H9 (cell line): ENCODE measurements around the gene SPSB4. TPM values are rescaled to one million over a fixed set of nuclear protein-coding genes. Genes with fewer than 3 reads are reported as not detected.

Source experiments
- DNase-seq: peaks from one replicate; pipeline ENCODE4 v3.0.0-alpha.2; 2017
- H2AFZ ChIP-seq: one replicate; pipeline ENCODE4 v1.6.1; 2013; ENCODE audit warnings: mild to moderate bottlenecking, low read length, control low read depth, moderate library complexity
- H2AK5ac ChIP-seq: 2 replicates; pipeline ENCODE4 v1.6.1; 2013; ENCODE audit warnings: low read length, control low read depth, mixed read lengths; ENCODE audit not compliant: insufficient read length
- H2BK120ac ChIP-seq: one replicate; pipeline ENCODE4 v1.6.1; 2013; ENCODE audit warnings: low read depth, mild to moderate bottlenecking, low read length, control low read depth, inconsistent platforms; ENCODE audit not compliant: poor library complexity, severe bottlenecking
- H2BK12ac ChIP-seq: 2 replicates; pipeline ENCODE4 v1.6.1; 2013; ENCODE audit warnings: low read length, control low read depth, mixed read lengths, low read depth; ENCODE audit not compliant: insufficient read length
- H2BK15ac ChIP-seq: 2 replicates; pipeline ENCODE4 v1.6.1; 2013; ENCODE audit warnings: low read depth, low read length, control low read depth
- H2BK20ac ChIP-seq: one replicate; pipeline ENCODE4 v1.6.1; 2013; ENCODE audit warnings: low read depth, mild to moderate bottlenecking, low read length, control low read depth, inconsistent platforms; ENCODE audit not compliant: poor library complexity, severe bottlenecking
- H2BK5ac ChIP-seq: 2 replicates; pipeline ENCODE4 v1.6.1; 2013; ENCODE audit warnings: low read length, control low read depth, mixed read lengths; ENCODE audit not compliant: insufficient read length
- H3K14ac ChIP-seq: 2 replicates; pipeline ENCODE4 v1.6.1; 2013; ENCODE audit warnings: low read length, control low read depth; ENCODE audit not compliant: insufficient read depth
- H3K18ac ChIP-seq: 2 replicates; pipeline ENCODE4 v1.6.1; 2013; ENCODE audit warnings: low read depth, mild to moderate bottlenecking, mixed read lengths, low read length, control low read depth; ENCODE audit not compliant: insufficient read length
- H3K23ac ChIP-seq: 2 replicates; pipeline ENCODE4 v1.6.1; 2013; ENCODE audit warnings: low read length, control low read depth, mixed read lengths, low read depth; ENCODE audit not compliant: insufficient read length
- H3K23me2 ChIP-seq: 2 replicates; pipeline ENCODE4 v1.6.1; 2013; ENCODE audit warnings: low read depth, mild to moderate bottlenecking, mixed read lengths, low read length, control low read depth; ENCODE audit not compliant: insufficient read length, poor library complexity, severe bottlenecking
- H3K27ac ChIP-seq: 2 replicates; pipeline ENCODE4 v1.5.1; 2013; ENCODE audit warnings: low read length, control low read depth, mixed read lengths, low read depth; ENCODE audit not compliant: insufficient read length
- H3K27me3 ChIP-seq: 2 replicates; pipeline ENCODE4 v1.6.1; 2013; ENCODE audit warnings: low read length, control low read depth, inconsistent platforms; ENCODE audit not compliant: insufficient read depth
- H3K4ac ChIP-seq: 2 replicates; pipeline ENCODE4 v1.6.1; 2013; ENCODE audit warnings: low read depth, mild to moderate bottlenecking, control low read depth, inconsistent platforms, low read length, moderate library complexity
- H3K4me1 ChIP-seq: 2 replicates; pipeline ENCODE4 v1.6.1; 2013; ENCODE audit warnings: low read length, control low read depth, inconsistent platforms; ENCODE audit not compliant: insufficient read depth
- H3K4me2 ChIP-seq: 2 replicates; pipeline ENCODE4 v1.6.1; 2013; ENCODE audit warnings: low read length, control low read depth, mixed read lengths; ENCODE audit not compliant: insufficient read length, insufficient read depth
- H3K56ac ChIP-seq: 2 replicates; pipeline ENCODE4 v1.6.1; 2013; ENCODE audit warnings: low read depth, mild to moderate bottlenecking, mixed read lengths, low read length, control low read depth; ENCODE audit not compliant: insufficient read length
- H3K79me1 ChIP-seq: 2 replicates; pipeline ENCODE4 v1.6.1; 2013; ENCODE audit warnings: low read depth, mild to moderate bottlenecking, moderate library complexity, low read length, control low read depth, inconsistent platforms; ENCODE audit not compliant: insufficient read depth, poor library complexity, severe bottlenecking
- H3K79me2 ChIP-seq: 2 replicates; pipeline ENCODE4 v1.6.1; 2013; ENCODE audit warnings: low read length, control low read depth, inconsistent platforms; ENCODE audit not compliant: insufficient read depth
- H3K9ac ChIP-seq: 2 replicates; pipeline ENCODE4 v1.6.1; 2013; ENCODE audit warnings: low read length, control low read depth, mixed read lengths; ENCODE audit not compliant: insufficient read length; ENCODE audit errors: extremely low read depth
- H3K9me3 ChIP-seq: one replicate; pipeline ENCODE4 v1.6.1; 2013; ENCODE audit warnings: low read depth, low read length, inconsistent platforms; ENCODE audit not compliant: control insufficient read depth
- H3T11ph ChIP-seq: one replicate; pipeline ENCODE4 v1.6.1; 2013; ENCODE audit warnings: mild to moderate bottlenecking, low read length, control low read depth, inconsistent platforms
- H4K20me1 ChIP-seq: one replicate; pipeline ENCODE4 v1.6.1; 2013; ENCODE audit not compliant: control insufficient read depth, insufficient read length, insufficient read depth
- H4K5ac ChIP-seq: 2 replicates; pipeline ENCODE4 v1.6.1; 2013; ENCODE audit warnings: low read depth, mild to moderate bottlenecking, mixed read lengths, low read length, control low read depth; ENCODE audit not compliant: insufficient read length
- H4K8ac ChIP-seq: replicated peaks from 2 replicates; pipeline ENCODE4 v1.6.1; 2013; ENCODE audit warnings: low read length, control low read depth, mixed read lengths, low read depth; ENCODE audit not compliant: insufficient read length
- H4K91ac ChIP-seq: 2 replicates; pipeline ENCODE4 v1.6.1; 2013; ENCODE audit warnings: low read depth, mild to moderate bottlenecking, moderate library complexity, mixed read lengths, low read length, control low read depth; ENCODE audit not compliant: insufficient read length
- H3K27ac Mint-ChIP-seq, 3 experiments: 2 replicates in 2 of 3; 3 replicates in 1 of 3; pipeline ENCODE4 v1.8.0; 2020 to 2021; ENCODE audit warnings: mixed read lengths in 3 of 3, mild to moderate bottlenecking in 1 of 3, moderate library complexity in 1 of 3
- H3K27me3 Mint-ChIP-seq: 2 replicates; pipeline ENCODE4 v1.8.0; 2021; ENCODE audit warnings: low read depth, mild to moderate bottlenecking, moderate library complexity, mixed read lengths
- H3K36me3 Mint-ChIP-seq, 3 experiments: 2 replicates in 2 of 3; 3 replicates in 1 of 3; pipeline ENCODE4 v1.8.0; 2020 to 2021; ENCODE audit warnings: low read depth in 3 of 3, mixed read lengths in 3 of 3; ENCODE audit not compliant: insufficient read depth in 1 of 3
- H3K4me1 Mint-ChIP-seq, 2 experiments: 2 replicates each; pipeline ENCODE4 v1.8.0; 2020; ENCODE audit warnings: mixed read lengths in 2 of 2
- H3K4me3 Mint-ChIP-seq, 2 experiments: 2 replicates in 1 of 2; 3 replicates in 1 of 2; pipeline ENCODE4 v1.8.0; 2020 to 2021; ENCODE audit warnings: mild to moderate bottlenecking in 2 of 2, mixed read lengths in 2 of 2, moderate library complexity in 1 of 2
- H3K9me3 Mint-ChIP-seq, 2 experiments: 2 replicates in 1 of 2; 3 replicates in 1 of 2; pipeline ENCODE4 v1.8.0; 2020; ENCODE audit warnings: mild to moderate bottlenecking in 2 of 2, mixed read lengths in 2 of 2, moderate library complexity in 1 of 2
- WGBS: extraction: QIAGEN DNeasy Blood & Tissue Kit; methylation state at CpG from one replicate; pipeline ENCODE4 v1.1.7; 2013; ENCODE audit warnings: missing lambda C conversion rate, low lambda C conversion rate, mixed read lengths; ENCODE audit not compliant: insufficient read length; ENCODE audit errors: extremely low coverage; 5-methylcytosine and 5-hydroxymethylcytosine counted together
- total RNA-seq: library from RNA; stranded (reverse); gene quantifications from 2 replicates; pipeline ENCODE4 v1.2.1, GENCODE V29; 2021
- TF ChIP-seq, protein P1 (sequence below): fragments of 200-600 bp; sonication (generic); conservative IDR thresholded peaks from 3 replicates; pipeline ENCODE4 v1.8.0; 2021; ENCODE audit warnings: antibody characterized with exemption, mild to moderate bottlenecking

SPSB4 gene
- total RNA-seq, 1 experiment from 2014 or later = 6.2 TPM

DNA sequence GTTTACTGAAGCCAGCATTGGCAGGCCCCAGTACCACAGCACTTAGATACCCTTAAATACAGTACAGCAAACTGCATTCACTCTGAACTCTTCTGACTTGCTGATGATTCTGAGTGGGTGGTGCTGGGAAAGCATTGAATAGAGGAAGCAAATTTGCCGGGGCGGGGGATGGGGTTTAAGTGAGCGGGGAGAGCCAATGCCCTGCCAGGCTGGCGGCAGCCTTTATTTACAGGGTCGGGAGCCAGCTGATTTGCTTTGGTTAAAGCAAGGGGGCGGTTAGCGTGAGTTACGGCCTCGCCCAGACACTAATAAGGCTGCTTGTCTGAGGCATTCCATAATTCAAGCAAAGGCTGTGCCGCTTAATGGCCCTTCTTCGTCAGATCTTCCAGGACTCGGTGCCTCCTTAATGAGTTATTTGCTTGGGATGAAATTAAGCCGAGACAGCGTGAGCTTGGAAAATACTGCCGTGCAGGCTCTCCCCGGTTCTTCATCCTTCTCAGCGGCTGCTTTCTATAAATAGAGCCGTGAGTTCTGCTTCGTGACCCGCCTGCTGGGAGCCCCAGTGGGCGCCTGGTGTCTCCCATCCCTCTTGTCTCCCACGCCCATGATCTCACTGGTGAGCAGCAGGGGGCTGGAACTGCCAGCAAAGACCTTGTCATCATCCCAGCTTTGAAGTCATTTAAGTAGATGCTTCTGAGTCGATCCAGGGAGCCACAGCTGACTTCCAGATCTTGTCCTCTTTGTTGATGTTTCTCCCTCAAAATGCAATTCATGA, 25.8 kb downstream of the SPSB4 start:
- peaks cover 0 to 3% of the 10 kb centered on the region in 2 experiments; a peak in 2 of 5 replicates for H3K9me3 Mint-ChIP-seq
- H3K23me2 ChIP-seq = no peaks in the 10 kb centered on the region
- no peak overlapping the region for H3T11ph ChIP-seq
- H3K79me1 ChIP-seq = no peaks in the 10 kb centered on the region
- H3K23ac ChIP-seq = no peak overlapping the region
- no peaks in the 10 kb centered on the region for H4K20me1 ChIP-seq
- TF ChIP-seq, protein P1, sequence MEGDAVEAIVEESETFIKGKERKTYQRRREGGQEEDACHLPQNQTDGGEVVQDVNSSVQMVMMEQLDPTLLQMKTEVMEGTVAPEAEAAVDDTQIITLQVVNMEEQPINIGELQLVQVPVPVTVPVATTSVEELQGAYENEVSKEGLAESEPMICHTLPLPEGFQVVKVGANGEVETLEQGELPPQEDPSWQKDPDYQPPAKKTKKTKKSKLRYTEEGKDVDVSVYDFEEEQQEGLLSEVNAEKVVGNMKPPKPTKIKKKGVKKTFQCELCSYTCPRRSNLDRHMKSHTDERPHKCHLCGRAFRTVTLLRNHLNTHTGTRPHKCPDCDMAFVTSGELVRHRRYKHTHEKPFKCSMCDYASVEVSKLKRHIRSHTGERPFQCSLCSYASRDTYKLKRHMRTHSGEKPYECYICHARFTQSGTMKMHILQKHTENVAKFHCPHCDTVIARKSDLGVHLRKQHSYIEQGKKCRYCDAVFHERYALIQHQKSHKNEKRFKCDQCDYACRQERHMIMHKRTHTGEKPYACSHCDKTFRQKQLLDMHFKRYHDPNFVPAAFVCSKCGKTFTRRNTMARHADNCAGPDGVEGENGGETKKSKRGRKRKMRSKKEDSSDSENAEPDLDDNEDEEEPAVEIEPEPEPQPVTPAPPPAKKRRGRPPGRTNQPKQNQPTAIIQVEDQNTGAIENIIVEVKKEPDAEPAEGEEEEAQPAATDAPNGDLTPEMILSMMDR = no peak
- no peak overlapping the region for H4K8ac ChIP-seq
- H3K14ac ChIP-seq = no peak overlapping the region
- H2BK12ac ChIP-seq = no peak overlapping the region
- H3K27ac ChIP-seq = no peak overlapping the region
- peak overlapping the region in 1 of 2 experiments; percentile 53; a peak in 1 of 5 replicates for H3K4me3 Mint-ChIP-seq
- peaks cover 42% of the 10 kb centered on the region; the same call in 1 of the 2 replicates for H3K4me1 ChIP-seq
- H3K27ac Mint-ChIP-seq = peak overlapping the region in 1 of 3 experiments; percentile 34; a peak in 2 of 7 replicates
- H3K9me3 ChIP-seq = no peaks in the 10 kb centered on the region
- no peak overlapping the region for H4K91ac ChIP-seq
- H3K4me1 Mint-ChIP-seq = peaks cover 85 to 90% of the 10 kb centered on the region in 2 experiments
- H3K4ac ChIP-seq = no peak overlapping the region
- H3K18ac ChIP-seq = no peak overlapping the region
- H2BK5ac ChIP-seq = no peak overlapping the region
- no peak overlapping the region for H2BK15ac ChIP-seq
- no peak overlapping the region for H2BK20ac ChIP-seq
- no peaks in the 10 kb centered on the region for H3K79me2 ChIP-seq
- H3K4me2 ChIP-seq = no peak overlapping the region
- WGBS = no CpG with 5 or more reads among the region's 23 CpGs
- H3K9ac ChIP-seq = no peak overlapping the region
- H2AFZ ChIP-seq = no peak overlapping the region
- no peak overlapping the region for H2BK120ac ChIP-seq
- no peak overlapping the region for H3K56ac ChIP-seq
- peaks cover 0 to 1% (median 0%) of the 10 kb centered on the region in 3 experiments; a peak in 2 of 7 replicates for H3K36me3 Mint-ChIP-seq
- no peak overlapping the region for H2AK5ac ChIP-seq
- H3K27me3 Mint-ChIP-seq = peaks cover 21% of the 10 kb centered on the region
- H3K27me3 ChIP-seq = no peaks in the 10 kb centered on the region
- peak; percentile 61 for DNase-seq
- H4K5ac ChIP-seq = no peak overlapping the region
